ENCODE measurements around the gene PPP2CA. TPM values are rescaled to one million over a fixed set of nuclear protein-coding genes. Genes with fewer than 3 reads are reported as not detected.
"Not testable (repeated sequence)": the region's sequence is repeated elsewhere in the genome, so short reads cannot be mapped to it uniquely, and the experiment has no call there.

PPP2CA gene
- total RNA-seq, 2 experiments from 2014 or later, result 158 to 167 TPM

- H3K4me3 Mint-ChIP-seq; H3K36me3 Mint-ChIP-seq (ENCODE audit: low read depth); H3K27ac Mint-ChIP-seq; H3K27me3 Mint-ChIP-seq (ENCODE audit: low read depth); H3K4me1 Mint-ChIP-seq (ENCODE audit: low read depth); ATAC-seq; POLR2A ChIA-PET; H3K9me3 Mint-ChIP-seq (ENCODE audit: insufficient read depth); DNase-seq; CTCF ChIA-PET: not testable (repeated sequence)
Measured at GRCh38 chr5:134253368-134254153, 27.7 kb upstream of the PPP2CA start.

GRCh38 chr5:134252671-134253070, 26.8 kb upstream of the PPP2CA start:
- no peak overlapping the region for H3K4me3 Mint-ChIP-seq
- ChIA-PET POLR2A (no interaction called here), CTCF (no interaction called here)
- no peaks in the 10 kb centered on the region for H3K4me1 Mint-ChIP-seq (ENCODE audit: low read depth)
- DNase-seq, result no peak
- peaks cover 5% of the 10 kb centered on the region for H3K27me3 Mint-ChIP-seq (ENCODE audit: low read depth)
- no peak overlapping the region for H3K27ac Mint-ChIP-seq
- ATAC-seq, result no peak
- no peaks in the 10 kb centered on the region for H3K9me3 Mint-ChIP-seq (ENCODE audit: insufficient read depth)
- H3K36me3 Mint-ChIP-seq (ENCODE audit: low read depth), result no peaks in the 10 kb centered on the region

- no peaks in the 10 kb centered on the region for H3K9me3 Mint-ChIP-seq (ENCODE audit: insufficient read depth)
- peaks cover 8% of the 10 kb centered on the region for H3K27me3 Mint-ChIP-seq (ENCODE audit: low read depth)
- H3K4me3 Mint-ChIP-seq, result no peak overlapping the region
- H3K27ac Mint-ChIP-seq, result no peak overlapping the region
- POLR2A ChIA-PET, result no interaction called here
- ATAC-seq, result no peak
- CTCF ChIA-PET, result no interaction called here
- no peak for DNase-seq
- H3K36me3 Mint-ChIP-seq (ENCODE audit: low read depth), result no peaks in the 10 kb centered on the region
- no peaks in the 10 kb centered on the region for H3K4me1 Mint-ChIP-seq (ENCODE audit: low read depth)
Measured at GRCh38 chr5:134250949-134251348, 25.1 kb upstream of the PPP2CA start.

GRCh38 chr5:134249469-134250379, 23.9 kb upstream of the PPP2CA start:
- H3K9me3 Mint-ChIP-seq (ENCODE audit: insufficient read depth), result no peaks in the 10 kb centered on the region
- no peak for DNase-seq
- H3K4me1 Mint-ChIP-seq (ENCODE audit: low read depth), result no peaks in the 10 kb centered on the region
- CTCF ChIA-PET, result interaction anchor here (1.3 kb wide), 1 partner anchor 210 kb away, joined by 3 read pairs; no protein-coding TSS in a partner anchor
- no peak overlapping the region for H3K4me3 Mint-ChIP-seq
- no peak for ATAC-seq
- H3K36me3 Mint-ChIP-seq (ENCODE audit: low read depth), result no peaks in the 10 kb centered on the region
- no peak overlapping the region for H3K27ac Mint-ChIP-seq
- H3K27me3 Mint-ChIP-seq (ENCODE audit: low read depth), result peaks cover 8% of the 10 kb centered on the region
- POLR2A ChIA-PET, result interaction anchor here (1.3 kb wide), 1 partner anchor 24 kb away, joined by 4 read pairs; the partner anchor contains the start of gene PPP2CA

- peaks cover 5% of the 10 kb centered on the region for H3K27me3 Mint-ChIP-seq (ENCODE audit: low read depth)
- ATAC-seq, result no peak
- no peak overlapping the region for H3K4me3 Mint-ChIP-seq
- POLR2A ChIA-PET, result interaction anchor here (1.3 kb wide), 1 partner anchor 22 kb away, joined by 4 read pairs; the partner anchor contains the start of gene PPP2CA
- H3K9me3 Mint-ChIP-seq (ENCODE audit: insufficient read depth), result no peaks in the 10 kb centered on the region
- DNase-seq, result no peak
- no peaks in the 10 kb centered on the region for H3K36me3 Mint-ChIP-seq (ENCODE audit: low read depth)
- CTCF ChIA-PET, result no interaction called here
- no peak overlapping the region for H3K27ac Mint-ChIP-seq
- H3K4me1 Mint-ChIP-seq (ENCODE audit: low read depth), result no peaks in the 10 kb centered on the region
Measured at GRCh38 chr5:134248256-134248655, 22.4 kb upstream of the PPP2CA start.

- CTCF ChIA-PET, result no interaction called here
- H3K4me1 Mint-ChIP-seq (ENCODE audit: low read depth), result no peaks in the 10 kb centered on the region
- no peak overlapping the region for H3K4me3 Mint-ChIP-seq
- POLR2A ChIA-PET, result no interaction called here
- no peak for ATAC-seq
- H3K27me3 Mint-ChIP-seq (ENCODE audit: low read depth), result peaks cover 4% of the 10 kb centered on the region
- DNase-seq, result no peak
- no peaks in the 10 kb centered on the region for H3K9me3 Mint-ChIP-seq (ENCODE audit: insufficient read depth)
- no peaks in the 10 kb centered on the region for H3K36me3 Mint-ChIP-seq (ENCODE audit: low read depth)
- H3K27ac Mint-ChIP-seq, result no peak overlapping the region
Measured at GRCh38 chr5:134247428-134248224, 21.8 kb upstream of the PPP2CA start.

- CTCF ChIA-PET, result no interaction called here
- Mint-ChIP-seq H3K27me3 (ENCODE audit: low read depth) (peaks cover 3% of the 10 kb centered on the region), H3K4me3 (no peak overlapping the region), H3K36me3 (ENCODE audit: low read depth) (no peaks in the 10 kb centered on the region), H3K9me3 (ENCODE audit: insufficient read depth) (no peaks in the 10 kb centered on the region), H3K4me1 (ENCODE audit: low read depth) (no peaks in the 10 kb centered on the region), H3K27ac (no peak overlapping the region)
- DNase-seq, result no peak
- no peak for ATAC-seq
- POLR2A ChIA-PET, result no interaction called here
Measured at GRCh38 chr5:134246771-134247427, 21.0 kb upstream of the PPP2CA start.

GRCh38 chr5:134245692-134246091, 19.8 kb upstream of the PPP2CA start:
- POLR2A ChIA-PET, result no interaction called here
- ATAC-seq (no peak), DNase-seq (no peak)
- Mint-ChIP-seq H3K27ac (no peak overlapping the region), H3K36me3 (ENCODE audit: low read depth) (no peaks in the 10 kb centered on the region), H3K4me1 (ENCODE audit: low read depth) (no peaks in the 10 kb centered on the region), H3K9me3 (ENCODE audit: insufficient read depth) (no peaks in the 10 kb centered on the region), H3K4me3 (no peak overlapping the region), H3K27me3 (ENCODE audit: low read depth) (peaks cover 3% of the 10 kb centered on the region)
- CTCF ChIA-PET, result no interaction called here

- CTCF ChIA-PET, result no interaction called here
- no peaks in the 10 kb centered on the region for H3K4me1 Mint-ChIP-seq (ENCODE audit: low read depth)
- H3K27me3 Mint-ChIP-seq (ENCODE audit: low read depth), result peaks cover 7% of the 10 kb centered on the region
- H3K36me3 Mint-ChIP-seq (ENCODE audit: low read depth), result no peaks in the 10 kb centered on the region
- POLR2A ChIA-PET, result no interaction called here
- H3K4me3 Mint-ChIP-seq, result no peak overlapping the region
- no peak overlapping the region for H3K27ac Mint-ChIP-seq
- DNase-seq (no peak), ATAC-seq (no peak)
- no peaks in the 10 kb centered on the region for H3K9me3 Mint-ChIP-seq (ENCODE audit: insufficient read depth)
Measured at GRCh38 chr5:134245101-134245604, 19.3 kb upstream of the PPP2CA start.

- ATAC-seq (no peak), DNase-seq (no peak)
- no peaks in the 10 kb centered on the region for H3K36me3 Mint-ChIP-seq (ENCODE audit: low read depth)
- CTCF ChIA-PET, result no interaction called here
- POLR2A ChIA-PET, result no interaction called here
- H3K27ac Mint-ChIP-seq, result no peak overlapping the region
- no peaks in the 10 kb centered on the region for H3K9me3 Mint-ChIP-seq (ENCODE audit: insufficient read depth)
- H3K4me3 Mint-ChIP-seq, result no peak overlapping the region
- H3K27me3 Mint-ChIP-seq (ENCODE audit: low read depth), result peaks cover 13% of the 10 kb centered on the region
- no peaks in the 10 kb centered on the region for H3K4me1 Mint-ChIP-seq (ENCODE audit: low read depth)
Measured at GRCh38 chr5:134242146-134242545, 16.3 kb upstream of the PPP2CA start.

- Mint-ChIP-seq H3K27ac (no peak overlapping the region), H3K27me3 (ENCODE audit: low read depth) (peaks cover 19% of the 10 kb centered on the region), H3K9me3 (ENCODE audit: insufficient read depth) (no peaks in the 10 kb centered on the region), H3K4me3 (no peak overlapping the region), H3K4me1 (ENCODE audit: low read depth) (no peaks in the 10 kb centered on the region), H3K36me3 (ENCODE audit: low read depth) (no peaks in the 10 kb centered on the region)
- POLR2A ChIA-PET, result no interaction called here
- CTCF ChIA-PET, result no interaction called here
- ATAC-seq, result no peak
- DNase-seq, result no peak
Measured at GRCh38 chr5:134240421-134240962, 14.6 kb upstream of the PPP2CA start.
